Chondrocyte (in vitro differentiated cells): Measurements from ENCODE around the gene UBE3B. TPM values are rescaled to one million over a fixed set of nuclear protein-coding genes. Genes with fewer than 3 reads are reported as not detected.
"Not testable (repeated sequence)": the region's sequence is repeated elsewhere in the genome, so short reads cannot be mapped to it uniquely, and the experiment has no call there.

ENCODE experiments used
- DNase-seq: peaks from one replicate; pipeline ENCODE4 v3.0.0; 2021; ENCODE audit warnings: mixed read lengths, low spot score
- H3K27ac Mint-ChIP-seq: one replicate; pipeline ENCODE4 v1.8.0; 2021; ENCODE audit warnings: mild to moderate bottlenecking, moderate library complexity, mixed read lengths; ENCODE audit not compliant: unreplicated experiment
- H3K27me3 Mint-ChIP-seq: 2 replicates; pipeline ENCODE4 v1.8.0; 2021; ENCODE audit warnings: low read depth, mixed read lengths
- H3K36me3 Mint-ChIP-seq: 2 replicates; pipeline ENCODE4 v1.8.0; 2021; ENCODE audit warnings: low read depth, mixed read lengths
- H3K4me1 Mint-ChIP-seq: 2 replicates; pipeline ENCODE4 v1.8.0; 2021; ENCODE audit warnings: low read depth, mild to moderate bottlenecking, mixed read lengths
- H3K4me3 Mint-ChIP-seq: one replicate; pipeline ENCODE4 v1.8.0; 2021; ENCODE audit warnings: mild to moderate bottlenecking, moderate library complexity, mixed read lengths; ENCODE audit not compliant: unreplicated experiment
- H3K9me3 Mint-ChIP-seq: 2 replicates; pipeline ENCODE4 v1.8.0; 2021; ENCODE audit warnings: low read depth, mixed read lengths
- total RNA-seq: library from RNA; stranded (reverse); gene quantifications from 3 replicates; pipeline ENCODE4 v1.2.1, GENCODE V29; 2021
- TF ChIP-seq, protein P1 (sequence below): fragments of 200-600 bp; sonication (generic); IDR thresholded peaks from 2 replicates; pipeline ENCODE4 v1.5.0; 2021; ENCODE audit warnings: antibody characterized with exemption, mild to moderate bottlenecking, moderate library complexity

Gene UBE3B
- total RNA-seq, 1 donor from 2014 or later: 32.9 TPM

DNA sequence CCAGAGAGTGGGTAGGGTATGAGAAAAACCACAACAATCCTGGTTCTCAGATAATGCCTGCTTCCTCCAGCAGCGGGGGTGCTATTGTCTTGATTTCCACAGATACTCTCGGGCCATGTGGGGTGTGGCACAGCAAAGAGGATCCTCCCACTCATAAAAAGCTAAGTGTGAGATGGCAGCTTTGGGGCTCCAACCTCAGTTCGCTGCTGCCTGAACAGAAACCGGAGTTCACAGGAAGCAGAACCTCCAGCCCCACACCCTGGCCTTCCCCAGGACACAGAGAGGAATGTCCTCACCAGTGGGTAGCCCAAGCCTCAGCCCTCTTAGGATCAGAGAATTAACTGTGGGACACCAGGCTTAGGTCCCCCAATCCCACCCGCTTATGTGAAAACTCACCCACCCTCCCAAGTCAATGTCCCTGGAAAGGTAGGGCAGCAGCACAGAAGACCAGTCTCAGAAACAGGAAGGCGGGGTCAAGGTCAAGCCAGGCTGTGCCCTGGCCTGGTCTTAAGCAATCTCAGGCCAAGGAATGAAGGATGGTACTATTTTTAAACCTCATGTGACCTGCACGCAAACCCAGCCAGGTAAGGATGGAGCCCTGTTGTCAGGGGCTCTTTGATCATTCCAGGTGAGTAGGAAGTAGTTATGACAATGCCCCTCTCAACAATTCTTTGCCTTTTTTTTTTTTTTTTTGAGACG, 9.3 kb upstream of the UBE3B start:
- Mint-ChIP-seq H3K27ac (no peak overlapping the region), H3K9me3 (no peaks in the 10 kb centered on the region), H3K4me3 (no peak overlapping the region), H3K27me3 (no peaks in the 10 kb centered on the region), H3K36me3 (peaks cover 12% of the 10 kb centered on the region), H3K4me1 (peaks cover 58% of the 10 kb centered on the region)
- TF ChIP-seq, protein P1, sequence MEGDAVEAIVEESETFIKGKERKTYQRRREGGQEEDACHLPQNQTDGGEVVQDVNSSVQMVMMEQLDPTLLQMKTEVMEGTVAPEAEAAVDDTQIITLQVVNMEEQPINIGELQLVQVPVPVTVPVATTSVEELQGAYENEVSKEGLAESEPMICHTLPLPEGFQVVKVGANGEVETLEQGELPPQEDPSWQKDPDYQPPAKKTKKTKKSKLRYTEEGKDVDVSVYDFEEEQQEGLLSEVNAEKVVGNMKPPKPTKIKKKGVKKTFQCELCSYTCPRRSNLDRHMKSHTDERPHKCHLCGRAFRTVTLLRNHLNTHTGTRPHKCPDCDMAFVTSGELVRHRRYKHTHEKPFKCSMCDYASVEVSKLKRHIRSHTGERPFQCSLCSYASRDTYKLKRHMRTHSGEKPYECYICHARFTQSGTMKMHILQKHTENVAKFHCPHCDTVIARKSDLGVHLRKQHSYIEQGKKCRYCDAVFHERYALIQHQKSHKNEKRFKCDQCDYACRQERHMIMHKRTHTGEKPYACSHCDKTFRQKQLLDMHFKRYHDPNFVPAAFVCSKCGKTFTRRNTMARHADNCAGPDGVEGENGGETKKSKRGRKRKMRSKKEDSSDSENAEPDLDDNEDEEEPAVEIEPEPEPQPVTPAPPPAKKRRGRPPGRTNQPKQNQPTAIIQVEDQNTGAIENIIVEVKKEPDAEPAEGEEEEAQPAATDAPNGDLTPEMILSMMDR: no peak
- no peak for DNase-seq

DNA sequence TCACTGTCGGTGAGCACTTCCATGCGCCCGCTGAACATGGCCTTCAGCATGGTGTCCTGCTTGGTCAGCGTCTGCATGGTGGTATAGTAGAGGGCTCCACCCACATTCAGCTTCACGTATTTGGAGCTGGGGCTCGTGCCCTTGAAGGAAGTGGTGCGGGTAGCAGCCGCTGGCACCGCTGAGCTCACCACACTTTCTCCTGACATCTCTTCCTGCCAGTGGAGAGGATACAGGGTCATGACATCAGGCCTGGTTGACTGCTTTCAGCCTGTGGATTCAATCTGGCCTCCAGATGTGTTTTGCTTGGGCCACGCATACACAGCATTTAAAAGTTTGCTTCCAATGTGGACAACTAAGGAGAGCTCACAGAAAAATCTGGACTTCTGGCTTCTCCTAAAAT, 7.9 kb upstream of the UBE3B start:
- peaks cover 12% of the 10 kb centered on the region for H3K36me3 Mint-ChIP-seq
- H3K4me1 Mint-ChIP-seq: peaks cover 49% of the 10 kb centered on the region
- TF ChIP-seq, protein P1: no peak
- H3K27me3 Mint-ChIP-seq: no peaks in the 10 kb centered on the region
- no peak overlapping the region for H3K27ac Mint-ChIP-seq
- no peak overlapping the region for H3K4me3 Mint-ChIP-seq
- no peaks in the 10 kb centered on the region for H3K9me3 Mint-ChIP-seq
- DNase-seq: no peak

DNA sequence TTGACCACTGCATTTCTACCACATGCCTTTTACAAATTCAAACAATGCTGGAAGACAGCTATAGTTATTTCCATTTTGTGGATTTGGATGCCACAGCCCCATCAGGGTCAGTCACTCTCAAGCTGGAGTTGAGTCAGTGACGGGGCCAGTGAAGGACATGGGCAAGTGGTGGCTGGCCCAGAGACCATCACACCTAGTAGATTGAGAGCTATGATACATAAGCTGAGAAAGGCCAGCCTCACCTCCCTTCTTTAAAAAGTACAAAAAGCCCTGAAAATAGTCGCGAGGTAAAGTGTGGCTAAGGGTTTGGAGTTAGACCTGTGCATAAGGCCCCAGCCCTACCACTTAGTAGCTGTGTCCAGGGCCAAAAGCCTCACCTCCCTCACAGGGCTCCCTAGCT, 4.4 kb upstream of the UBE3B start:
- peaks cover 50% of the 10 kb centered on the region for H3K4me1 Mint-ChIP-seq
- H3K27ac Mint-ChIP-seq: no peak overlapping the region
- H3K9me3 Mint-ChIP-seq: no peaks in the 10 kb centered on the region
- H3K27me3 Mint-ChIP-seq: no peaks in the 10 kb centered on the region
- DNase-seq: no peak
- H3K4me3 Mint-ChIP-seq: no peak overlapping the region
- TF ChIP-seq, protein P1: no peak
- peaks cover 7% of the 10 kb centered on the region for H3K36me3 Mint-ChIP-seq

DNA sequence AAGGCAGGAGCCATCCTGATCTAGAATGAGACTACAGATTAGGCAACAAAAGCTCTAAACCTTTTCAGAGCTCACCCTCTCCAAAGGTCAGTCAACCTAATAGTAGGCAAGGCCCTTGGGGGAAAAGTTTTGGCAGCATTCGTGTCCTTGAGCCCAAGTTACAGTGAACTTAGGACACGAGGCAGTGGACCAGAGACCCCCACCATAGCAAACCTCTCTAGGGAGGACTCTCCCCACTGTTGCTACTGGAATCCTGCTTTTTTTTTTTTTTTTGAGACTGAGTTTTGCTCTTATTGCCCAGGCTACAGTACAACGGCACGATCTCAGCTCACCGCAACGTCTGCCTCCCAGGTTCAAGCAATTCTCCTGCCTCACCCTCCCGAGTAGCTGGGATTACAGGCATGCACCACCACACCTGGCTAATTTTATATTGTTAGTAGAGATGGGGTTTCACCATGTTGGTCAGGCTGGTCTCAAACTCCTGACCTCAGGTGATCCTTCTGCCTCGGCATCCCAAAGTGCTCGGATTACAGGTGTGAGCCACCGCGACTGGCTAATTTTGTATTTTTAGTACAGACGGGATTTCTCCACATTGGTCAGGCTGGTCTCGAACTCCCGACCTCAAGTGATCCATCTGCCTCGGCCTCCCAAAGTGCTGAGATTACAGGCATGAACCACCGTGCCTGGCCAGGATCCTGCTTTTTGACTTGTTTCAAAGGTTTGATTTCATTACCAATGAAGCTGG, 3.7 kb upstream of the UBE3B start:
- H3K27me3 Mint-ChIP-seq, H3K36me3 Mint-ChIP-seq, DNase-seq, H3K9me3 Mint-ChIP-seq, H3K4me3 Mint-ChIP-seq, H3K27ac Mint-ChIP-seq: not testable (repeated sequence)
- peaks cover 52% of the 10 kb centered on the region for H3K4me1 Mint-ChIP-seq

DNA sequence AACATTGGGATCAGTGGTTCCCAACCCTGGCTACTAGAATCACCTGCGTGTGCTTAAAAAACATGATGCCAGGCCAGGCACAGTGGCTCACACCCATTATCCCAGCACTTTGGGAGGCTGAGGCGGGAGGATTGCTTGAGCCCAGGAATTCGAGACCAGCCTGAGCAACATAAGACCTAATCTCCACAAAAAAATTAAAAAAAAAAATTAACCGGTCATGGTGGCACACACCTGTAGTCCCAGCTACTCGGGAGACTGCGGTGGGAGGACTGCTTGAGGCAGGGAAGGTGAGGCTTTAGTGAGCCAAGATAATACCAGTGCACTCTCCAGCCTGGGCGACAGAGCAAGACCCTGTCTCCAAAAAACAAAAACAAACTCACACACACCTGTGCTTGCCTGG, 2.3 kb upstream of the UBE3B start:
- H3K27me3 Mint-ChIP-seq: no peaks in the 10 kb centered on the region
- no peaks in the 10 kb centered on the region for H3K9me3 Mint-ChIP-seq
- TF ChIP-seq, protein P1: no peak
- H3K4me3 Mint-ChIP-seq: peak overlapping the region; percentile 89
- no peaks in the 10 kb centered on the region for H3K36me3 Mint-ChIP-seq
- H3K4me1 Mint-ChIP-seq: peaks cover 62% of the 10 kb centered on the region
- H3K27ac Mint-ChIP-seq: peak overlapping the region; percentile 36
- no peak for DNase-seq
